Measurements from ENCODE around the gene CAV1. TPM values are rescaled to one million over a fixed set of nuclear protein-coding genes. Genes with fewer than 3 reads are reported as not detected.
A peak's percentile ranks its signal among the peaks of the same experiment; 100 is the strongest.

The CAV1 gene
- total and polyA plus RNA-seq, 2 donors (not counting 1 experiment from before 2014, with no cell fraction given), result 461 to 1,245 TPM

GRCh38 chr7:116542618-116543017, 17.8 kb downstream of the CAV1 start:
- H2AFZ ChIP-seq (ENCODE audit: low read length), result no peak overlapping the region
- H3K4me1 ChIP-seq (ENCODE audit: control insufficient read depth, extremely low read depth, insufficient read depth, low read length), result peaks cover 52% of the 10 kb centered on the region
- no peak for TF ChIP-seq CTCF (conservative IDR thresholded peaks at IDR 0.05 in 1 of 2, IDR thresholded peaks at IDR 0.05 in 1 of 2; ENCODE audit: low read depth in 1 of 2, low read length in 2 of 2)
- TF ChIP-seq EZH2 (IDR thresholded peaks at IDR 0.05; ENCODE audit: low read length, missing control alignments), result no peak
- no peaks in the 10 kb centered on the region for H3K9me3 ChIP-seq (ENCODE audit: control insufficient read depth, insufficient read depth, low read depth, low read length)
- H3K4me3 ChIP-seq (replicated peaks in 1 of 4; ENCODE audit: control extremely low read depth in 1 of 4, insufficient read depth in 1 of 4, low read depth in 3 of 4, low read length in 4 of 4), result no peak overlapping the region
- peaks cover 93% of the 10 kb centered on the region for H3K79me2 ChIP-seq (ENCODE audit: control insufficient read depth, insufficient read depth, low read length)
- H3K4me2 ChIP-seq (ENCODE audit: extremely low read depth, insufficient read depth, low read length), result no peak overlapping the region
- peaks cover 11% of the 10 kb centered on the region for H3K36me3 ChIP-seq (ENCODE audit: control insufficient read depth, insufficient read depth, low read length)
- H3K9ac ChIP-seq (ENCODE audit: insufficient read depth, low read length), result no peak overlapping the region
- H3K27me3 ChIP-seq (ENCODE audit: control insufficient read depth, insufficient read depth, low read length), result no peaks in the 10 kb centered on the region
- no peaks in the 10 kb centered on the region for H4K20me1 ChIP-seq (ENCODE audit: control insufficient read depth, extremely low read depth, insufficient read depth, low read length)
- peak overlapping the region; percentile 68 for H3K27ac ChIP-seq (ENCODE audit: insufficient read depth, low read length)
- DNase-seq (ENCODE audit: low read depth in 2 of 2), result peak; percentile 42 to 79

GRCh38 chr7:116543664-116544063, 18.8 kb downstream of the CAV1 start:
- peak; percentile 61 to 65 for DNase-seq (ENCODE audit: low read depth in 2 of 2)
- no peak overlapping the region for H3K4me3 ChIP-seq (replicated peaks in 1 of 4; ENCODE audit: control extremely low read depth in 1 of 4, insufficient read depth in 1 of 4, low read depth in 3 of 4, low read length in 4 of 4)
- no peaks in the 10 kb centered on the region for H4K20me1 ChIP-seq (ENCODE audit: control insufficient read depth, extremely low read depth, insufficient read depth, low read length)
- H3K9ac ChIP-seq (ENCODE audit: insufficient read depth, low read length), result no peak overlapping the region
- H3K9me3 ChIP-seq (ENCODE audit: control insufficient read depth, insufficient read depth, low read depth, low read length), result no peaks in the 10 kb centered on the region
- no peaks in the 10 kb centered on the region for H3K27me3 ChIP-seq (ENCODE audit: control insufficient read depth, insufficient read depth, low read length)
- H3K4me1 ChIP-seq (ENCODE audit: control insufficient read depth, extremely low read depth, insufficient read depth, low read length), result peaks cover 49% of the 10 kb centered on the region
- H3K27ac ChIP-seq (ENCODE audit: insufficient read depth, low read length), result peak overlapping the region; percentile 68
- TF ChIP-seq EZH2 (IDR thresholded peaks at IDR 0.05; ENCODE audit: low read length, missing control alignments) (no peak), CTCF (conservative IDR thresholded peaks at IDR 0.05 in 1 of 2, IDR thresholded peaks at IDR 0.05 in 1 of 2; ENCODE audit: low read depth in 1 of 2, low read length in 2 of 2) (no peak)
- H3K4me2 ChIP-seq (ENCODE audit: extremely low read depth, insufficient read depth, low read length), result no peak overlapping the region
- H3K36me3 ChIP-seq (ENCODE audit: control insufficient read depth, insufficient read depth, low read length), result peaks cover 8% of the 10 kb centered on the region
- peaks cover 93% of the 10 kb centered on the region for H3K79me2 ChIP-seq (ENCODE audit: control insufficient read depth, insufficient read depth, low read length)
- H2AFZ ChIP-seq (ENCODE audit: low read length), result no peak overlapping the region

- TF ChIP-seq EZH2 (IDR thresholded peaks at IDR 0.05; ENCODE audit: low read length, missing control alignments) (no peak), CTCF (conservative IDR thresholded peaks at IDR 0.05 in 1 of 2, IDR thresholded peaks at IDR 0.05 in 1 of 2; ENCODE audit: low read depth in 1 of 2, low read length in 2 of 2) (no peak)
- H3K36me3 ChIP-seq (ENCODE audit: control insufficient read depth, insufficient read depth, low read length), result peaks cover 9% of the 10 kb centered on the region
- H3K4me2 ChIP-seq (ENCODE audit: extremely low read depth, insufficient read depth, low read length), result peak overlapping the region; percentile 14
- H2AFZ ChIP-seq (ENCODE audit: low read length), result no peak overlapping the region
- H3K79me2 ChIP-seq (ENCODE audit: control insufficient read depth, insufficient read depth, low read length), result peaks cover 91% of the 10 kb centered on the region
- no peak overlapping the region for H3K4me3 ChIP-seq (replicated peaks in 1 of 4; ENCODE audit: control extremely low read depth in 1 of 4, insufficient read depth in 1 of 4, low read depth in 3 of 4, low read length in 4 of 4)
- DNase-seq (ENCODE audit: low read depth in 2 of 2), result no peak
- H3K9me3 ChIP-seq (ENCODE audit: control insufficient read depth, insufficient read depth, low read depth, low read length), result no peaks in the 10 kb centered on the region
- no peaks in the 10 kb centered on the region for H4K20me1 ChIP-seq (ENCODE audit: control insufficient read depth, extremely low read depth, insufficient read depth, low read length)
- H3K27me3 ChIP-seq (ENCODE audit: control insufficient read depth, insufficient read depth, low read length), result no peaks in the 10 kb centered on the region
- H3K4me1 ChIP-seq (ENCODE audit: control insufficient read depth, extremely low read depth, insufficient read depth, low read length), result peaks cover 44% of the 10 kb centered on the region
- no peak overlapping the region for H3K9ac ChIP-seq (ENCODE audit: insufficient read depth, low read length)
- peak overlapping the region; percentile 16 for H3K27ac ChIP-seq (ENCODE audit: insufficient read depth, low read length)
Measured at GRCh38 chr7:116544487-116544886, 19.7 kb downstream of the CAV1 start.

All from fibroblast of lung (primary cell).